Mesenteric fat pad (tissue), 1 donor: Measurements from ENCODE around the gene COG8. TPM values are rescaled to one million over a fixed set of nuclear protein-coding genes. Genes with fewer than 3 reads are reported as not detected.
"Not testable (repeated sequence)": the region's sequence is repeated elsewhere in the genome, so short reads cannot be mapped to it uniquely, and the experiment has no call there.

Source experiments
- DNase-seq: peaks from one replicate; pipeline ENCODE4 v3.0.0-alpha.2; 2020; ENCODE audit warnings: low spot score
- long read RNA-seq: library from polyadenylated mRNA; unstranded; transcript quantifications from one replicate; pipeline ENCODE4 v2.0.0, GENCODE V29; 2020
- total RNA-seq: library from RNA; stranded (reverse); fragmentation: NEBNext Ultra II Directional; extraction: Animal tissue kit (Norgen Biotek cat#: 25700); gene quantifications from one replicate; pipeline ENCODE4 v1.2.1, GENCODE V29; 2021
- donor health status: DM: yes; HTN: yes; CAD: no.

COG8 gene, protein sequence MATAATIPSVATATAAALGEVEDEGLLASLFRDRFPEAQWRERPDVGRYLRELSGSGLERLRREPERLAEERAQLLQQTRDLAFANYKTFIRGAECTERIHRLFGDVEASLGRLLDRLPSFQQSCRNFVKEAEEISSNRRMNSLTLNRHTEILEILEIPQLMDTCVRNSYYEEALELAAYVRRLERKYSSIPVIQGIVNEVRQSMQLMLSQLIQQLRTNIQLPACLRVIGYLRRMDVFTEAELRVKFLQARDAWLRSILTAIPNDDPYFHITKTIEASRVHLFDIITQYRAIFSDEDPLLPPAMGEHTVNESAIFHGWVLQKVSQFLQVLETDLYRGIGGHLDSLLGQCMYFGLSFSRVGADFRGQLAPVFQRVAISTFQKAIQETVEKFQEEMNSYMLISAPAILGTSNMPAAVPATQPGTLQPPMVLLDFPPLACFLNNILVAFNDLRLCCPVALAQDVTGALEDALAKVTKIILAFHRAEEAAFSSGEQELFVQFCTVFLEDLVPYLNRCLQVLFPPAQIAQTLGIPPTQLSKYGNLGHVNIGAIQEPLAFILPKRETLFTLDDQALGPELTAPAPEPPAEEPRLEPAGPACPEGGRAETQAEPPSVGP
- 25.0 TPM for total RNA-seq
- long read RNA-seq, full-length matches to known transcripts = 124 of 151 reads
- long read RNA-seq, partial matches to known transcripts = 18 of 151 reads
- long read RNA-seq, other reads (novel, unspliced or antisense) = 9 of 151 reads

DNA sequence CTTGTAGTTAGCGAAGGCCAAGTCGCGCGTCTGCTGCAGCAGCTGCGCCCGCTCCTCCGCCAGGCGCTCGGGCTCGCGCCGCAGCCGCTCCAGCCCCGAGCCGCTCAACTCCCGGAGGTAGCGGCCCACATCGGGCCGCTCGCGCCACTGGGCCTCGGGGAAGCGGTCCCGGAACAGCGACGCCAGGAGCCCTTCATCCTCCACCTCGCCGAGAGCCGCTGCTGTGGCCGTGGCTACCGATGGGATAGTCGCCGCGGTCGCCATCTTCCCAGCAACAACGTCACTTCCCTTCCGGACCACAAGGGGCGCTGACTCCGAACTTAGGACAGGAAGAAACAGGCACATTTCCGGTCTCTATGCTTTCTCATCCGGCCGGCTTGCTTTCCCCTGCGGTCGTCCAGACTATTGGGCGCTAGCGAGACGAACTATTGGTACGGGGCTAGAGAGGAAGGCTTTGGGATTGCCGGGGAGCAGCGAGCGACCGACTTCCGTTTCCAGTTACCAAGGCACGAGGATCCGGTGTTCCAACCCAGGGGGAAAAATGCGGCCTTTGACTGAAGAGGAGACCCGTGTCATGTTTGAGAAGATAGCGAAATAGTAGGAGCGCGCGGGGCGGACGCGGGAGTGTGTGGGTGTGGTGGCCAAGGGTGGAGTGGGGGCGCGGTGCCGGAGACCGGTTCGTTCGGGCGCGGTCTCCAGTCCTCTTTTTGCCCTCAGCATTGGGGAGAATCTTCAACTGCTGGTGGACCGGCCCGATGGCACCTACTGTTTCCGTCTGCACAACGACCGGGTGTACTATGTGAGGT lies at the start of gene COG8, which contains the start of gene NIP7:
COG8 (minus strand) TSS at position 276 of the 806 bp plus-strand sequence; CDS start at position 264, 12 bp downstream.
NIP7 (plus strand) TSS at position 484 of the 806 bp plus-strand sequence; CDS start at position 542, 58 bp downstream.
- peak; percentile 94 for DNase-seq

DNA sequence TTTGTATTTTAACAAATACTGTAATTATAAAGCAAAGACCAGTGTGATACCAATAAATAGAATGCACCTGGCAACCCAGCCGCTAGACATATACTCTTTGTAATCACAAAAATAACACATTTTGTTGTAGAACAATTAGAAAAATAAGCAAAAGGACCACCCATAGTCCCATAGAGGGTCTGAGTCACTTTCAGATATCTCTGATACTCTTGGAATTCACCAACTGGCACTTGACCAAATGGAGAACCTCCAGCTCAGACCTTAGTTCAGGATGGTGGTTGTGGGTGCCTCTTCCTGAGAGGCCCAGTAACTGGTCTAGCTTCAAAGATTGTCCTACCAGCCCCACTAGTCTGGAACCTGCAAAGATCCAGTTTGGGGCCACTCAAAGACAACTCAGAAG lies 47.2 kb upstream of the COG8 start:
- DNase-seq = no peak

DNA sequence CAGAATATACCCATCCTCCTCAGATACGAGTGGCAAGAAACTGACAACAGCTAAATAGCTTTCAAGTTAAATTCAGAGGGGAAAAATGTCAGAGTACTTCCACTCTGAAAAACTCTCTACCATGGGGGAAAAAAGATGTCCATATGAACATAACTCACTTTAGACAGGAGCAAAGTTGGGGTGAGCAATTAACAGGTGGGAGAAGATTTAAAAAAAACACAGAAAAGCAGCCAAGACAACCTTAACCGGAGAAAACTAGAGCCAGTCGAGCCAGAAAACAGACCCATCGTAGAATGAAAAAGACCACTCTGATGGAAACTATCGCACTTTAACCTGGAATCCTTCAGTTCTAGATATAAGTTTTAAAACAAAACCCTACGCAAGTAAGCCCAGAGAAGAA lies 45.6 kb upstream of the COG8 start:
- DNase-seq = no peak

DNA sequence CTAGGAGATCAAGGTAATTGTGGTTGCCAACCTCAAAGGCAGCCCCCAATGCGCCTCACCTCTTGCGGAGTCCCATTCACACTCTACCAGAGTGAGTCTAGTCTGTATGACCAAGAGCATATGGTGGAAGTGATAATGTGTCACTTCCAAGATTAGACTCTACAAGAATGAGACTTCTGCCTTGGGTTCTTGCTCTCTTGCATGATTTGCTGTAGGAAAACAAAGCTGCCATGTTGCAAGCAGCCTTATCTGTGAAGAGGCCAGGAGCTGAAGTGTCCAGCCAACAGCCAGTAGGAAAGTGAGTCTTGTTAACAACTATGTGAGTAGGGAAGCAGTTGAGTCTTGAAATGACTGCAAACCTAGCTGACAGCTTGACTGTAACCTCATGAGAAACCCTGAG lies 43.1 kb upstream of the COG8 start:
- DNase-seq = no peak

DNA sequence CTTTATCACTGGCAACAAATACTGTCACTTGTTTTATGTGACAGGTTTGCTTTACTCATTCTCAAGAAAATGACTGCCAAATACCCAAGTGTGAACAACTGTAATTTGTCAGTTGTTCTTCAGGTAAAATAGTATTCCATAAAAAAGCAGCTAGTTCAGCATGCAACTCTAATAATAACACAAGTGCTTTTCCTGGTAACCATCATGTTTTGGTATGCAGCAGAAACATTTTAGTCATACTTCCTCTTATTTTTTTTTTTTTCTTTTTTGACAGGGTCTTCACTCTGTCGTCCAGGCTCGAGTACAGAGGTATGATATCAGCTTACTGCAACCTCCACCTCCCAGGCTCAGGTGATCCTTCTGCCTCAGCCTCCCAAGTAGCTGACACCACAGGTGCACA lies 41.9 kb upstream of the COG8 start:
- DNase-seq = no peak

DNA sequence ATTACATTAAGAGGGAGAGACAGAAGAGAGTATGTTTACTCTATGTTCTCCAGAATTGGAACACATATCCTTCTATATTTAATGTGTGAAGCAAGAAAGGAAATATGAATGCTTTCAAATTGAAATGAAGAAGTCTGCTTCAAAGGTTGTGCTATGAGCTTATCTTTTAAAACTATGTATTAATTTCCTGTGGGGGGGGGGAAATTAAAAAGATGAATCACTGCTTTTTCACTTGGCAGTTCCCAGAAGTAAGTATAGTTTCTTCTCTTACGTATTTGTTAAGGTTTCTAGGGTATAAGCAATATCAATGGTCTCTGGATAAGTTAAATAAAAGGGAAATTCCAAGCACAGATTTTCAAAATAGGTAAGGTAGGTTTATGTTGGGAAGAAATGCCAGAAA lies 39.4 kb upstream of the COG8 start:
- DNase-seq = no peak

DNA sequence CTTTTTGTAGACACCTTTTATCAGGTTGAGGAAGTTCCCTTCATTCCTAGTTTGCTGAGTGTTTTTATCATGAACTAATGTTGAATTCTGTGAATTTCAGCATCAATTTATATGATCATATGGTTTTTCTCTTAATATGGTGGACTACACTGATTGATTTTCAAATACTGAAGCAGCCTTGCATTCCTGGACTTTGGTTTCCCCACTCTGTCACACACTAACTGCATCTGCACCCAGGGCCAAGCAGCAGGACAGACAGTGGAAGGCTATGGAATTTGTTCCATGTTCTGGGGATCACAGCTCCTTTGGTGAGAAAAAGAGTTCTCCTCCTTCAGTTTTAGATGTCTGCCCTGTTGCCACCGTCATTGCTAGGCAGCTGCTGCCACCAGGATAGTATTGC lies 38.7 kb upstream of the COG8 start:
- DNase-seq = no peak

DNA sequence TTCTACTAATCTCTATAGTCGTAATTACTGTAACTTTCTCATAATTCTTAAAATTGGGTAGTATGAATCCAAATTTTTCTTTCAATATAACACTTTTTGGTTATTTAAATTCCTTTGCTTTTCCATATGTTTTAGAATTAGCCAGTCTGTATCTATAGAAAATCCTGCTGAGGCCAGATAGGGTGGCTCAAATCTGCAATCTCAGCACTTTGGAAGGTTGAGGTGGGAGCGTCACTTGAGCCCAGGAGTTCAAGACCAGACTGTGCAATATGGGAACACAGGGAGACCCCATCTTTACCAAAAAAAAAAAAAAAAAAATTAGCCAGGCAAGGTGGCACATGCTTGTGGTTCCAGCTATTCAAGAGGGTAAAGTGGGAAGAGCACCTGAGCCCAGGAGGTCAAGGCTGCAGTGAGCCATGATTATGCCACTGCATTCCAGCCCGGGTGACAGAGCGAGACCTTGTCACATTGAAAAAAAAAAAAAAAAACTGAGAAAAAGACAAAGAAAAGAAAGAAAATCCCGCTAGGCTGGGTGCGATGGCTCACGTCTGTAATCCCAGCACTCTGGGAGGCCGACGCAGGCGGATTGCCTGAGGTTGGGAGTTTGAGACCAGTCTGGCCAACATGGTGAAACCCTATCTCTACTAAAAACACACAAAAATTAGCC lies 37.2 kb upstream of the COG8 start:
- DNase-seq = no peak

DNA sequence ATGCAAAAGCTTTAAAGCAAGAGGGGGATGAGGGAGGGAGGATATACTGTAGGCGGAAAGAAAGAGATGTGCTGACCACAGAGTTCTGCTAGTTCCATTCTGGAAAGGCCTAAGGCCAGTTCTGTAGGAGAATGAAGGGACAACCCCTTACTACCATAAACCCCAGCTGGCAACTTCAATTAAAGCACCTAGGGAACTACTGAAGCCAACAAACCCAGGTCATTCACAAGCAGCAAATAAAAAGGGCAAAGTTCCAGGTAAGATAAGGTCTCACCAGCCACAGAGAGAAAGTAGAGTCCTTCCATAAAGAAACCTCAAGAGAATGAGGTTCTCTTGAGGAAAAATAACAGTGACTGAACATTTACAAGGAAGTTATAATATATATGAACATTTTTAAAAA lies 33.7 kb upstream of the COG8 start:
- no peak for DNase-seq

DNA sequence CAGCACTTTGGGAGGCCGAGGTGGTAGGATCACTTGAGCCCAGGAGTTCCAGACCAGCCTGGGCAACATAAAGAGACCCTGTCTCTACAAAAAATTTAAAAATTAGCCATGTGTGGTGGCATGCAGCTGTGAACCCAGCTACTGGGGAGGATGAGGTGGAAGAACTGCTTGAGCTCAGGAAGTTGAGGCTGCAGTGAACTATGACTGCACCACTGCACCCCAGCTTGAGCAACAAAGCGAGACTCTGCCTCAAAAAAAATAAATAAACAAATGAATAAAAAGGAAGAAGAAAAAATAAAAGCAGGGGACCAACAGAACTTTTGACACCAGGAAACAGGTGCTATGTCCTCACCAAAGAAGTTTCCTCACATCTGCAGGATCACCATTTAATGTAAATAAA lies 32.2 kb upstream of the COG8 start:
- no peak for DNase-seq

DNA sequence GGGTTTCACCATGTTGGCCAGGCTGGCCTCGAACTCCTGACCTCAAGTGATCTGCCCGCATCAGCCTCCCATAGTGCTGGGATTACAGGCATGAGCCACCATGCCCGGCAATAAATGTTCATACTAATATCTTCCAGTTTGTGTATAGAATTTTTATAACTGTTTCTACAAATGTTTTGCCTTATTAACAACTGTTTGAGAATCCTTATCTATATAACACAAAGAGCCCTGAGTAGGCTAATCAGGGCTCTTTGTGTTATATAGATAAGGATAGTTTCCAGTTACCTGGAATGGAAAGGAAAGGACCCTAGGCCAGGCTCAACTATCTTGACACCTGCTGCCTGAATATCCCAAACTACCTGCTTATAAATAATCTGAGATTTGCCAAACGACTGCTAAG lies 29.5 kb upstream of the COG8 start:
- DNase-seq = no peak

DNA sequence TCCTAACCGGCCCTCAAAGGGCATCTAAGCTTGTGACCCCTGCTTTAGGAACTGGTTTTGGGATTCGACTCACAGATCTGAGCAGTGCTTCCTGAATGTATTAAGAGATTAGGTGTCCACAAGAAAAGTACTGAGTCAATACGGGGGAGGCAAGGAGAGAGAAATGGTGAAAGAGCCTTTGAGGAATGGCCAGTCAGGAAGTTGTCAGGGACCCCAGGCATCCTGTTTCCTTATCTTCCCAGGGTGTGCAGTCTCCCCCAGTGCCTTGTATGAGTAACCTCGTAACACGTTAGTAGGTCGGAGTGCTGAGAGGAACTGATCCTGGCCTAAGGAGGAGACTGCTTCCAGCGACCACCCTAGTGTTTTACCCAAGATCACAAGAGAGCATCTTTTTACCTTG lies 28.6 kb upstream of the COG8 start:
- no peak for DNase-seq

DNA sequence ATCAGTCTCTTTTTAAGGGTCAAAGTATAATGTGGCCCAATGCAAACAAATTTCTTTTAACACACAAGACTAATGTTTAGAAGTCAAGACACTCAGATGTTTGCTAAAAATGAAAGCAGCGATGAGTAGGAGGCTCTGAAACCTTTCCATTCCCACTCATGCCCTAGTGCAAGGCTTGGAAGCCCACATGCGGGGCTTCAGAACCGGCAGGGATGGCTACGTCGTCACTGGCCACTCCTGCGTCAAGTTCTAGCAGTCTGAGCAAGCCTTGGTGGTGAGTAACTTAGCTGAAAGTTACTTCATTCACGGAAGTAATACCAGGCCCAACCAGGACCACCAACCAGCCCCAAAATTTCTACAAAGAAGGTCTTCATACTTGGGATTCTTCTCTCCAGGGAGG lies 27.1 kb upstream of the COG8 start:
- no peak for DNase-seq

DNA sequence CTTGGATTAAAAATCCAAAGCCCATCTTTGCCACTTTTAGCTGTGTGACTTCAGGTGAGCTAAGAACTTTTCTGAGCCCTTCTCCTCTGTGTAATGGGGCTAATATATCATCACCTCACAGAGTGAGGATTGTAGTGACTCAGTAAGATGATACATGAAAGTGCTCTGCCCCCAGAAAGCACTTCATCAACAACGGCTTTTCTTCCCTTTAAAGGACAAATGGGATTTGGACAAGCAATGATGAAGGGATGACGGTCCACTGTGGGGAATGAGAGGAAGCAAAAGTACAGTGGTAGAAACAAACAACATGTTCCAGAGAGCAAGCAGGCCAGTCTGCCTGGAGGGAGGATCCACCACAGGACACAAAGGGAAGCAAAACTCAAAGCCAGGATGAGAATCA lies 26.5 kb upstream of the COG8 start:
- no peak for DNase-seq

DNA sequence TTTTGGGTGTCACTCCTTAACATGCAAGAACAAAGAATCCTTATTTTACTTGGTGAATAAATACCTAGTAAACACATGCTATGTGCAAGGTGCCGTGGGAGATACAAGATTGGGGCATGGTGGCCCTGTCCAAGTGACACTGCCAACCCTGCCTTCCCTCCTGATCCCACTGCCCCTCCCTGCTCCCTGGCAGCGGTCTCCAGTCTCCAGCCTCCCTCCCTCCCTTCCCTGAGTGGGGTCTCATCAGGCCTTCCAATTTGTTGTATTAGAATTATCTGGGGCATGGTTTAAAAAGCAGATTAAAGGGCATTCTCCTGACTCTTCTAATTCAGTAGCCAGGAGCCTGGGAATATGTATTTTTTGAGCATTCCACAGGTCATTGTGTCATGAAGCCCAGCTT lies 24.7 kb upstream of the COG8 start:
- DNase-seq = no peak

DNA sequence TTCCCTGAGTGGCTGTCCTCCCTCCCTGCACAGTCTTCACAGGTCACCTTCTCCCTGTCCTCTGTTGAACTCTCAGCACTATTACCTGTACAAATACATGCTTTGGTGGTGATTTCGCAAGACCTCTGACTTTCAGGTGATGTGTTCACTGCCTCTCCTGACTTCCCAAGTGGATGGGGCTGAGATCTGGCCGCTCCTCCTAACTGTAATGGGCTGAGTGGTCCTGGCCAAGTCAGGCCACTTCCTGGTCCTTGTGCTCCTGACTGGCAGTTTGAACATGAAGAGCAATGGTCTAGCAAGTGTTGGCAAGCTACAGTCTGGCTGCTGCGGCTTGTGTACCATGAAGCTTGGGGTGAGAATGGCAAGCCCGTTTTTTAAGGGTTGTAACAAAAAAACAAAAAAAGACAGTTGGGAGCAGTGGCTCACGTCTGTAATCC lies 23.9 kb upstream of the COG8 start:
- no peak for DNase-seq

DNA sequence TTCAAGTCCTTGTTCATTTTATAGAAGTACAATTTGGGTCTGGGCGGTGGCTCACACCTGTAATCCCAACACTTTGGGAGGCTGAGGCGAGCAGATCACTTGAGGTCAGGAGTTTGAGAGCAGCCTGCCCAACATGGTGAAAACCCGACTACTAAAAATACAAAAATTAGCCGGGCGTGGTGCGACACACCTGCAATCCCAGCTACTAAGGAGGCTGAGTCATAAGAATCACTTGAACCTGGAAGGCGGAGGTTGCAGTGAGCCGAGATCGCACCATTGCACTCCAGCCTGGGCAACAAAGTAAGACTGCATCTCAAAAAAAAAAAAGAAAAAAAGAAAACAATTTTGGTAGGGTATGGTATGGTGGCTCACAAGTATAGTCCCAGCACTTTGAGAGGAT lies 20.7 kb upstream of the COG8 start:
- not testable (repeated sequence) for DNase-seq

DNA sequence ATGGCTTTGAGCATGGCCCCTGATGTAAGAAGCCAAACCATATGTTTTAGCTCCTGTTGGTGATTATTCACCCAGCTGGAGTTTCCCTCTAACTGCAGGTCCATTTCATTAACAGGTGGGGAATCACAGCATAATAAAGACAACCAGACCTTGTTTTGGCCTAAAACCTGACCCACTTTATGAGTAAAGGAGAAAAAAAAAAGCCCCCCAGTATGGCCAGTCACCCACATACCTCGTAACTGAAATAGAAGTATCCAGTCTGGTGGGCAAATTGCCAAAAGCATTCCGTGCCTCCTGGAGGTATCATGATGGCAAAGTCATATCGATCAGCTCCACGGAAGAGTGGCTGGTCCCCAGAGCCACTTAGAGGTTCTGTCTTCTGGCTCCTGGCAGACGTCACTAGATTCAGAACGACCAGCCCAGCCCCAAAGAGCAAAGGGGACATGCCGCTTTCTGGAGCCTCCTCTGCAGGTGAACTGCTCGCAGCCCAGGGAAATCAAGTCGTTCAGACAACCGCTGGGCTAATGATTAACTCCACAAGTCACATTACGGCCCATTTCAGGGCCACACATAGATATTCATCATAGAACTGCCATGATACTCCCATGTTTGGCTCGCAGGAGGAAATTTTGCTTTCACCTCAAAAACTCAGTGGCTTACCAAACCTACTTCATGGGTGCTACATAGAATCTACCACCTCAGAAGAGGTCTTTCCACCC lies 12.1 kb upstream of the COG8 start, which contains the start of gene TMED6:
TMED6 (minus strand) TSS at position 478 of the 719 bp plus-strand sequence; CDS start at position 445, 33 bp downstream.
- DNase-seq = peak; percentile 16

DNA sequence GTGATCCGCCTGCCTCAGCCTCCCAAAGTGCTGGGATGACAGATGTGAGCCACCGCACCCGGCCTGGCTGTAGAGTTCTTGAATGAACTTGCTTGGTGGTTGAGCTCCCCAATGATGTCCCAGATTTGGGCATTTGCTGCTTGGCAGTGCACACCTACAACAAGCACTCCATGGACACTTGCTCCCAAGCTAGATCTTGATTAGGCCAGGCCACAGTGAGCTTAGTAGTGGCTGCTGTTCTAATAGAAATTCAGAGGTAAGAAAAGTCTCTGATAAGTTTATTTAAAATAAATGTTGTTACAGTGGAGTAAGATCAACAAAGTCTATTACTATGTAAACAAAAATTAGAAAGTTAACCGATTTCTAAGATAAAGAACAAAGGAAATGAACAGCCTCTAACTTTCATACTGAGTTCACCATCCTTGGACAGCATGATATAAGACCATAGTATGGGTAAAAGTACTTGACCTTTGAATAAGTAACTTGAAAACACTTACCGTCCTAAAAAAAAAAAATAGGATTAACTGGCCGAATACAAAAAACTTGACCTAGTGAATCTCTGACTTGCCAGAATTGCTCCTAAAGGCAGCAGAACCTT lies 11.3 kb upstream of the COG8 start:
- DNase-seq = peak; percentile 53

DNA sequence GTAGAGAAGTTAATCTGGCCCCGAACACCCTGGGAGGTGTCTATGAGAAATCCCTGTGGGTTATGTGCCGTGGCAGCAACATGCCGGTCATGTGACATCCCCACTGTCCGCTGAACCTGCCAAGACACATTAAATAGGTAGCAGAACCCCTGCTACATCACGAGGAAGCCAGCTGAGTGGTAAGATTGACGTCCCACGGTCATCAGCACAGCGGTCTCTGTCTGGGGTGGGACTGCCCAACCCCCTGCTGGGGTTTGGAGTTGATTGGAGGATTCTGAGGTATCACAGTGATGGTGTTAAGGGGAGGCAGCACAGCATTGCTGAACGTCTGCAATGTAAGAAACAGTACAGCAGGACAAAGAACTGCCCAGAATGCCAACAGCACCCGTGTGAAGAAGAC lies 10.2 kb upstream of the COG8 start:
- peak; percentile 49 for DNase-seq
